MM.1S (cell line): Measurements from ENCODE around the gene F10.

ENCODE experiments used
- DNase-seq: peaks from one replicate; pipeline ENCODE4 v3.0.0-alpha.2; 2015
- H2AFZ ChIP-seq: fragments of 300-600 bp; sonication (generic); 2 replicates; pipeline ENCODE4 v1.6.0; 2016; ENCODE audit warnings: antibody characterized with exemption, low read length
- H3F3A ChIP-seq: fragments of 300-600 bp; sonication (generic); 2 replicates; pipeline ENCODE4 v1.6.1; 2016; ENCODE audit warnings: mild to moderate bottlenecking, antibody characterized with exemption, low read length, moderate library complexity, mixed read lengths; ENCODE audit not compliant: insufficient read depth
- H3K27ac ChIP-seq: fragments of 300-600 bp; sonication (generic); 2 replicates; pipeline ENCODE4 v1.5.1; 2016; ENCODE audit warnings: mild to moderate bottlenecking, low read length
- H3K27me3 ChIP-seq: fragments of 300-600 bp; sonication (generic); replicated peaks from 2 replicates; pipeline ENCODE4 v1.6.0; 2016; ENCODE audit warnings: low read length; ENCODE audit not compliant: insufficient read depth
- H3K36me3 ChIP-seq: fragments of 300-600 bp; sonication (generic); replicated peaks from 2 replicates; pipeline ENCODE4 v1.6.1; 2016; ENCODE audit warnings: mild to moderate bottlenecking, low read length, mixed read lengths; ENCODE audit not compliant: insufficient read depth
- H3K4me1 ChIP-seq: fragments of 300-600 bp; sonication (generic); 2 replicates; pipeline ENCODE4 v1.6.1; 2016; ENCODE audit warnings: low read length, mixed read lengths
- H3K4me2 ChIP-seq: fragments of 300-600 bp; sonication (generic); 2 replicates; pipeline ENCODE4 v1.6.0; 2016; ENCODE audit warnings: low read depth, low read length
- H3K4me3 ChIP-seq: fragments of 300-600 bp; sonication (generic); 2 replicates; pipeline ENCODE4 v1.5.1; 2016; ENCODE audit warnings: low read length, mixed read lengths
- H3K79me2 ChIP-seq: fragments of 300-600 bp; sonication (generic); 2 replicates; pipeline ENCODE4 v1.6.1; 2016; ENCODE audit warnings: mixed run types, low read length, mixed read lengths
- H3K9ac ChIP-seq: fragments of 300-600 bp; sonication (generic); 2 replicates; pipeline ENCODE4 v1.6.1; 2016; ENCODE audit warnings: low read length, mixed read lengths
- H3K9me2 ChIP-seq: fragments of 300-600 bp; sonication (generic); replicated peaks from 2 replicates; pipeline ENCODE4 v1.6.1; 2016; ENCODE audit warnings: mild to moderate bottlenecking, low read length, mixed read lengths; ENCODE audit not compliant: insufficient read depth
- H3K9me3 ChIP-seq: fragments of 300-600 bp; sonication (generic); replicated peaks from 2 replicates; pipeline ENCODE4 v1.6.1; 2016; ENCODE audit warnings: mild to moderate bottlenecking, low read length, mixed read lengths; ENCODE audit not compliant: insufficient read depth
- H4K20me1 ChIP-seq: fragments of 300-600 bp; sonication (generic); 2 replicates; pipeline ENCODE4 v1.6.1; 2016; ENCODE audit warnings: mild to moderate bottlenecking, low read length, moderate library complexity, mixed read lengths; ENCODE audit not compliant: insufficient read depth
- CTCF ChIP-seq: fragments of 300-600 bp; sonication (generic); IDR thresholded peaks from 2 replicates; pipeline ENCODE4 v1.5.1; 2016; ENCODE audit warnings: antibody characterized with exemption, low read length, mixed read lengths
- EZH2 ChIP-seq: fragments of 300-600 bp; sonication (generic); optimal IDR thresholded peaks from 2 replicates; pipeline ENCODE3; 2017; ENCODE audit warnings: low read depth, mild to moderate bottlenecking, antibody characterized with exemption, low read length, mixed read lengths
- EZH2phosphoT487 ChIP-seq: fragments of 300-600 bp; sonication (generic); IDR thresholded peaks from 2 replicates; pipeline ENCODE4 v1.6.1; 2018; ENCODE audit warnings: antibody characterized with exemption, low read length

F10 gene

GRCh38 chr13:113138792-113139551 is 16.4 kb downstream of the F10 start:
- Histone ChIP-seq H3K4me2 (peak overlapping the region; percentile 10; the same call in 1 of the 2 replicates), H3K9me2 (no peaks in the 10 kb centered on the region), H3F3A (no peaks in the 10 kb centered on the region), H4K20me1 (no peaks in the 10 kb centered on the region), H3K9me3 (no peaks in the 10 kb centered on the region), H3K4me3 (no peak overlapping the region), H3K27ac (peak overlapping the region; percentile 14; the same call in 1 of the 2 replicates), H3K4me1 (no peaks in the 10 kb centered on the region), H3K9ac (no peak overlapping the region), H2AFZ (peak overlapping the region; percentile 30), H3K79me2 (no peaks in the 10 kb centered on the region), H3K36me3 (no peaks in the 10 kb centered on the region), H3K27me3 (peaks cover 71% of the 10 kb centered on the region)
- DNase-seq = peak; percentile 45
- TF ChIP-seq CTCF (no peak), EZH2 (no peak), EZH2phosphoT487 (no peak)

GRCh38 chr13:113139577-113139976 is 17.0 kb downstream of the F10 start:
- DNase-seq = no peak
- no peak for TF ChIP-seq CTCF
- no peak for TF ChIP-seq EZH2phosphoT487
- no peak for TF ChIP-seq EZH2
- H2AFZ ChIP-seq = peak overlapping the region; percentile 30; the same call in 1 of the 2 replicates

GRCh38 chr13:113140677-113141600 is 18.3 kb downstream of the F10 start:
- no peak for TF ChIP-seq CTCF
- no peak for DNase-seq
- Histone ChIP-seq H3K4me3 (no peak overlapping the region), H3K27ac (no peak overlapping the region), H3K27me3 (peaks cover 70% of the 10 kb centered on the region), H2AFZ (no peak overlapping the region), H4K20me1 (no peaks in the 10 kb centered on the region), H3K4me1 (no peaks in the 10 kb centered on the region), H3K79me2 (no peaks in the 10 kb centered on the region), H3K36me3 (no peaks in the 10 kb centered on the region), H3K4me2 (no peak overlapping the region), H3K9ac (no peak overlapping the region), H3K9me2 (no peaks in the 10 kb centered on the region), H3F3A (no peaks in the 10 kb centered on the region), H3K9me3 (no peaks in the 10 kb centered on the region)

More at GRCh38 chr13:113139577-113139976, 17.0 kb downstream of the F10 start:
- Histone ChIP-seq H3K4me2 (0 out of 2 replicates have a peak overlapping the region, but pooled peaks have one; percentile 5), H3F3A (no peaks in the 10 kb centered on the region), H3K36me3 (no peaks in the 10 kb centered on the region), H3K27me3 (peaks cover 71% of the 10 kb centered on the region), H3K27ac (peak overlapping the region; percentile 14; the same call in 1 of the 2 replicates), H4K20me1 (no peaks in the 10 kb centered on the region), H3K9me3 (no peaks in the 10 kb centered on the region), H3K79me2 (no peaks in the 10 kb centered on the region), H3K9me2 (no peaks in the 10 kb centered on the region), H3K9ac (no peak overlapping the region), H3K4me1 (no peaks in the 10 kb centered on the region), H3K4me3 (no peak overlapping the region)
